Measurements from ENCODE around the gene MIOX. TPM values are rescaled to one million over a fixed set of nuclear protein-coding genes. Genes with fewer than 3 reads are reported as not detected.

MIOX gene
- total RNA-seq, 1 experiment from 2014 or later, result not detected

GRCh38 chr22:50468626-50469025 lies 18.0 kb upstream of the MIOX start:
- no peaks in the 10 kb centered on the region for H3K9me3 Mint-ChIP-seq (ENCODE audit: unreplicated experiment)
- H3K36me3 Mint-ChIP-seq (ENCODE audit: insufficient read depth, unreplicated experiment), result peaks cover 7% of the 10 kb centered on the region
- peaks cover 37% of the 10 kb centered on the region for H3K4me1 ChIP-seq
- no peaks in the 10 kb centered on the region for H3K27me3 Mint-ChIP-seq (ENCODE audit: insufficient read depth, unreplicated experiment)
- no peak for DNase-seq
- no peak overlapping the region for H3K4me3 ChIP-seq (ENCODE audit: low read depth, low read length)
- no peak for TF ChIP-seq CTCF (IDR thresholded peaks at IDR 0.05; ENCODE audit: insufficient read depth in 1 of 2, low read depth in 1 of 2, low read length in 1 of 2, severe bottlenecking in 1 of 2, unreplicated experiment in 1 of 2)
- H3K9me3 ChIP-seq, result no peaks in the 10 kb centered on the region
- no peak overlapping the region for H3K27ac Mint-ChIP-seq (ENCODE audit: unreplicated experiment)
- intact Hi-C loops (cut with micrococcal nuclease; ENCODE audit: unreplicated experiment), result no loop called here
- peaks cover 10% of the 10 kb centered on the region for H3K36me3 ChIP-seq (ENCODE audit: control insufficient read depth, insufficient read depth, low read length)
- no TSS peak for BruUV-seq (replicated peaks)
- peaks cover 10% of the 10 kb centered on the region for H3K4me1 Mint-ChIP-seq (ENCODE audit: low read depth, unreplicated experiment)
- H3K27me3 ChIP-seq (replicated peaks; ENCODE audit: control insufficient read depth, insufficient read depth, low read length), result no peaks in the 10 kb centered on the region
- no peak overlapping the region for H3K4me3 Mint-ChIP-seq (ENCODE audit: unreplicated experiment)
- CTCF ChIA-PET, result interaction anchor here (0.7 kb wide), 1 partner anchor 25 kb away, joined by 3 read pairs; no protein-coding TSS in a partner anchor
- POLR2A ChIA-PET, result no interaction called here

GRCh38 chr22:50469377-50470305 lies 17.0 kb upstream of the MIOX start:
- no peaks in the 10 kb centered on the region for H3K9me3 Mint-ChIP-seq (ENCODE audit: unreplicated experiment)
- ChIA-PET CTCF (no interaction called here), POLR2A (no interaction called here)
- no peak overlapping the region for H3K27ac Mint-ChIP-seq (ENCODE audit: unreplicated experiment)
- H3K4me1 Mint-ChIP-seq (ENCODE audit: low read depth, unreplicated experiment), result peaks cover 18% of the 10 kb centered on the region
- no peak for TF ChIP-seq CTCF (IDR thresholded peaks at IDR 0.05; ENCODE audit: insufficient read depth in 1 of 2, low read depth in 1 of 2, low read length in 1 of 2, severe bottlenecking in 1 of 2, unreplicated experiment in 1 of 2)
- H3K27me3 ChIP-seq (replicated peaks; ENCODE audit: control insufficient read depth, insufficient read depth, low read length), result no peaks in the 10 kb centered on the region
- no peak overlapping the region for H3K4me3 ChIP-seq (ENCODE audit: low read depth, low read length)
- intact Hi-C loops (cut with micrococcal nuclease; ENCODE audit: unreplicated experiment), result no loop called here
- no peaks in the 10 kb centered on the region for H3K27me3 Mint-ChIP-seq (ENCODE audit: insufficient read depth, unreplicated experiment)
- H3K4me1 ChIP-seq, result peaks cover 41% of the 10 kb centered on the region
- H3K9me3 ChIP-seq, result no peaks in the 10 kb centered on the region
- BruUV-seq (replicated peaks), result no TSS peak
- peaks cover 10% of the 10 kb centered on the region for H3K36me3 ChIP-seq (ENCODE audit: control insufficient read depth, insufficient read depth, low read length)
- H3K36me3 Mint-ChIP-seq (ENCODE audit: insufficient read depth, unreplicated experiment), result peaks cover 7% of the 10 kb centered on the region
- peak in 1 of 2 experiments; percentile 62 for DNase-seq
- H3K4me3 Mint-ChIP-seq (ENCODE audit: unreplicated experiment), result no peak overlapping the region

- Mint-ChIP-seq H3K36me3 (ENCODE audit: insufficient read depth, unreplicated experiment) (peaks cover 7% of the 10 kb centered on the region), H3K27me3 (ENCODE audit: insufficient read depth, unreplicated experiment) (no peaks in the 10 kb centered on the region), H3K4me1 (ENCODE audit: low read depth, unreplicated experiment) (peaks cover 18% of the 10 kb centered on the region), H3K27ac (ENCODE audit: unreplicated experiment) (peak overlapping the region; percentile 20), H3K9me3 (ENCODE audit: unreplicated experiment) (no peaks in the 10 kb centered on the region), H3K4me3 (ENCODE audit: unreplicated experiment) (no peak overlapping the region)
- DNase-seq, result no peak
- Histone ChIP-seq H3K27me3 (replicated peaks; ENCODE audit: control insufficient read depth, insufficient read depth, low read length) (no peaks in the 10 kb centered on the region), H3K9me3 (no peaks in the 10 kb centered on the region), H3K4me3 (ENCODE audit: low read depth, low read length) (no peak overlapping the region), H3K4me1 (peaks cover 41% of the 10 kb centered on the region), H3K36me3 (ENCODE audit: control insufficient read depth, insufficient read depth, low read length) (peaks cover 8% of the 10 kb centered on the region)
- POLR2A ChIA-PET, result no interaction called here
- intact Hi-C loops (cut with micrococcal nuclease; ENCODE audit: unreplicated experiment), result no loop called here
- no peak for TF ChIP-seq CTCF (IDR thresholded peaks at IDR 0.05; ENCODE audit: insufficient read depth in 1 of 2, low read depth in 1 of 2, low read length in 1 of 2, severe bottlenecking in 1 of 2, unreplicated experiment in 1 of 2)
- BruUV-seq (replicated peaks), result no TSS peak
- CTCF ChIA-PET, result no interaction called here
Observed at GRCh38 chr22:50470491-50470890, 16.2 kb upstream of the MIOX start.

All from Caco-2 (cell line).